GM12878 (cell line): Measurements from ENCODE around the gene DYNLT4.

ENCODE experiments used
- BCL11A ChIP-seq: IDR thresholded peaks from 2 replicates; pipeline ENCODE4 v1.6.1; 2011; ENCODE audit warnings: low read depth, low read length
- BHLHE40 ChIP-seq, 2 experiments: fragments of 450-650 bp in 1 of 2; IDR thresholded peaks; 2 replicates each; pipeline ENCODE4 v1.6.1; 2011 to 2017; ENCODE audit warnings: low read depth in 2 of 2, borderline replicate concordance in 1 of 2, improper control_type of control experiment in 1 of 2, low read length in 1 of 2, mild to moderate bottlenecking in 1 of 2
- CEBPB ChIP-seq, 2 experiments: fragments of 150-350 bp in 1 of 2; IDR thresholded peaks; 2 replicates each; pipeline ENCODE4 v1.6.1; 2012 to 2014; ENCODE audit warnings: low read depth in 2 of 2, low read length in 2 of 2, borderline replicate concordance in 1 of 2, inconsistent platforms in 1 of 2
- CTCF ChIP-seq, 3 experiments: IDR thresholded peaks in 2 of 3; conservative IDR thresholded peaks in 1 of 3; 2 replicates each; pipeline ENCODE4 v1.5.1; 2011; ENCODE audit warnings: low read depth in 3 of 3, low read length in 3 of 3, mild to moderate bottlenecking in 3 of 3, control low read depth in 2 of 3, moderate library complexity in 2 of 3, inconsistent platforms in 1 of 3, mixed read lengths in 1 of 3; ENCODE audit not compliant: control insufficient read depth in 2 of 3, insufficient read depth in 1 of 3; ENCODE audit errors: extremely low read depth in 1 of 3
- GATAD2B ChIP-seq: fragments of 450-650 bp; conservative IDR thresholded peaks from 2 replicates; pipeline ENCODE4 v1.6.1; 2017; ENCODE audit warnings: low read depth, mild to moderate bottlenecking, moderate library complexity
- HDAC2 ChIP-seq: fragments of 200-600 bp; sonication (generic); IDR thresholded peaks from 2 replicates; pipeline ENCODE4 v1.6.1; 2017
- NFIC ChIP-seq: IDR thresholded peaks from 2 replicates; pipeline ENCODE4 v1.6.1; 2012; ENCODE audit warnings: low read depth, mild to moderate bottlenecking, inconsistent platforms, low read length, moderate library complexity
- NFXL1 ChIP-seq: fragments of 450-650 bp; IDR thresholded peaks from 2 replicates; pipeline ENCODE4 v1.6.1; 2017; ENCODE audit warnings: antibody characterized with exemption, mild to moderate bottlenecking, borderline replicate concordance
- NFYB ChIP-seq: IDR thresholded peaks from 2 replicates; pipeline ENCODE4 v1.6.1; 2011; ENCODE audit warnings: low read depth, mild to moderate bottlenecking, low read length, improper control_type of control experiment, moderate library complexity; ENCODE audit not compliant: insufficient read depth
- POLR2A ChIP-seq: IDR thresholded peaks from 2 replicates; pipeline ENCODE4 v1.6.1; 2011; ENCODE audit warnings: low read depth, mild to moderate bottlenecking, low read length
- TF ChIP-seq, protein P1 (sequence below): IDR thresholded peaks from 2 replicates; pipeline ENCODE4 v1.6.1; 2012; ENCODE audit warnings: low read length, inconsistent platforms
- TF ChIP-seq, protein P2 (sequence below): fragments of 450-650 bp; IDR thresholded peaks from 2 replicates; pipeline ENCODE4 v1.6.1; 2017; ENCODE audit warnings: mild to moderate bottlenecking, moderate library complexity

DNA sequence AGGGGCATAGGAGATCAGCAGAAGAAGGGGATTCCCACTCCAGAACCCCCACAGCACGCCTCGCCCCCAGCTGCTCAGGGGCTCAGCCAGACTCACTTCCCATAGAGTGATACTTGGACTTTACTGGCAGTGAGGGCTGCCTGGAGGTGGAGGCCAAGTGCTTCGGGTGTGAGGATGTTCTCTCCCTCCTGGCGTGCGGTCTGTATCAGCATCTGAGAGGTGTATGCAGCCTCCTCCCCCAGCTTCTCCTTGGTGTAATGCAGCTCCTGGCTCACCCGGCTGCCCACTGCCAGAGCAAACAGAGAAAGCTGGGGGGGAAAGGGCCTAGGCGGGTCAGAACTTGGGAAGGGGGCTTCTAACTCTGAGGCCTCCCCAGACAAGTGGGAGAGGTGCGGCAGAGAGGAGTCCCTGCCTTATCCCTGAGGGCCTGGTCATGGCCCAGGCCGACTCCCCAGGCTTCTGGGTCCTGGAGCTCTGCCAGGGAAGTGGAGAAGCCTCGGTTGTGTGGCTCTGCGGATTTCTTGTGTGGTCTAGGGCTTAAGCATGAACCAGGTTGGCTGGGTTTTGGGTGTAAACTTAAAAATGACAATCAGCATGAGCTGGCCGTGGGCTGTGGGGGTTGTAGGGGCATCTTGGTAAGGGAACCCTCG, 25.0 kb upstream of the DYNLT4 start:
- TF ChIP-seq NFYB (no peak), NFIC (no peak), HDAC2 (no peak), BCL11A (no peak), POLR2A (no peak), BHLHE40 (IDR thresholded peaks at IDR 0.05; ENCODE audit: borderline replicate concordance in 1 of 2, low read depth in 2 of 2, low read length in 1 of 2) (no peak), CTCF (IDR thresholded peaks at IDR 0.05 in 2 of 3, conservative IDR thresholded peaks at IDR 0.05 in 1 of 3; ENCODE audit: control insufficient read depth in 2 of 3, extremely low read depth in 1 of 3, insufficient read depth in 1 of 3, low read depth in 3 of 3, low read length in 3 of 3) (no peak), CEBPB (IDR thresholded peaks at IDR 0.05; ENCODE audit: borderline replicate concordance in 1 of 2, low read depth in 2 of 2, low read length in 2 of 2) (no peak), NFXL1 (no peak), GATAD2B (no peak)
- TF ChIP-seq, protein P1, sequence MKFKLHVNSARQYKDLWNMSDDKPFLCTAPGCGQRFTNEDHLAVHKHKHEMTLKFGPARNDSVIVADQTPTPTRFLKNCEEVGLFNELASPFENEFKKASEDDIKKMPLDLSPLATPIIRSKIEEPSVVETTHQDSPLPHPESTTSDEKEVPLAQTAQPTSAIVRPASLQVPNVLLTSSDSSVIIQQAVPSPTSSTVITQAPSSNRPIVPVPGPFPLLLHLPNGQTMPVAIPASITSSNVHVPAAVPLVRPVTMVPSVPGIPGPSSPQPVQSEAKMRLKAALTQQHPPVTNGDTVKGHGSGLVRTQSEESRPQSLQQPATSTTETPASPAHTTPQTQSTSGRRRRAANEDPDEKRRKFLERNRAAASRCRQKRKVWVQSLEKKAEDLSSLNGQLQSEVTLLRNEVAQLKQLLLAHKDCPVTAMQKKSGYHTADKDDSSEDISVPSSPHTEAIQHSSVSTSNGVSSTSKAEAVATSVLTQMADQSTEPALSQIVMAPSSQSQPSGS = no peak
- TF ChIP-seq, protein P2, sequence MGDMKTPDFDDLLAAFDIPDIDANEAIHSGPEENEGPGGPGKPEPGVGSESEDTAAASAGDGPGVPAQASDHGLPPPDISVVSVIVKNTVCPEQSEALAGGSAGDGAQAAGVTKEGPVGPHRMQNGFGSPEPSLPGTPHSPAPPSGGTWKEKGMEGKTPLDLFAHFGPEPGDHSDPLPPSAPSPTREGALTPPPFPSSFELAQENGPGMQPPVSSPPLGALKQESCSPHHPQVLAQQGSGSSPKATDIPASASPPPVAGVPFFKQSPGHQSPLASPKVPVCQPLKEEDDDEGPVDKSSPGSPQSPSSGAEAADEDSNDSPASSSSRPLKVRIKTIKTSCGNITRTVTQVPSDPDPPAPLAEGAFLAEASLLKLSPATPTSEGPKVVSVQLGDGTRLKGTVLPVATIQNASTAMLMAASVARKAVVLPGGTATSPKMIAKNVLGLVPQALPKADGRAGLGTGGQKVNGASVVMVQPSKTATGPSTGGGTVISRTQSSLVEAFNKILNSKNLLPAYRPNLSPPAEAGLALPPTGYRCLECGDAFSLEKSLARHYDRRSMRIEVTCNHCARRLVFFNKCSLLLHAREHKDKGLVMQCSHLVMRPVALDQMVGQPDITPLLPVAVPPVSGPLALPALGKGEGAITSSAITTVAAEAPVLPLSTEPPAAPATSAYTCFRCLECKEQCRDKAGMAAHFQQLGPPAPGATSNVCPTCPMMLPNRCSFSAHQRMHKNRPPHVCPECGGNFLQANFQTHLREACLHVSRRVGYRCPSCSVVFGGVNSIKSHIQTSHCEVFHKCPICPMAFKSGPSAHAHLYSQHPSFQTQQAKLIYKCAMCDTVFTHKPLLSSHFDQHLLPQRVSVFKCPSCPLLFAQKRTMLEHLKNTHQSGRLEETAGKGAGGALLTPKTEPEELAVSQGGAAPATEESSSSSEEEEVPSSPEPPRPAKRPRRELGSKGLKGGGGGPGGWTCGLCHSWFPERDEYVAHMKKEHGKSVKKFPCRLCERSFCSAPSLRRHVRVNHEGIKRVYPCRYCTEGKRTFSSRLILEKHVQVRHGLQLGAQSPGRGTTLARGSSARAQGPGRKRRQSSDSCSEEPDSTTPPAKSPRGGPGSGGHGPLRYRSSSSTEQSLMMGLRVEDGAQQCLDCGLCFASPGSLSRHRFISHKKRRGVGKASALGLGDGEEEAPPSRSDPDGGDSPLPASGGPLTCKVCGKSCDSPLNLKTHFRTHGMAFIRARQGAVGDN = no peak
